GM23338 (cell line): ENCODE measurements around the gene KIF4A. TPM values are rescaled to one million over a fixed set of nuclear protein-coding genes. Genes with fewer than 3 reads are reported as not detected.

Experiments
- ATAC-seq: fragments of 200-7000 bp; cut with Tn5 transposase; 3 replicates; pipeline ENCODE4 v1.9.1; 2020
- DNase-seq: peaks from one replicate; pipeline ENCODE4 v3.0.0-alpha.2; 2015; ENCODE audit warnings: low spot score
- H2AFZ ChIP-seq: fragments of 200-600 bp; sonication (generic); 2 replicates; pipeline ENCODE4 v1.8.0; 2016; ENCODE audit warnings: antibody characterized with exemption, mild to moderate bottlenecking, moderate library complexity
- H3F3A ChIP-seq: fragments of 200-600 bp; sonication (generic); replicated peaks from 2 replicates; pipeline ENCODE4 v1.8.0; 2017; ENCODE audit warnings: antibody characterized with exemption, mixed run types, low read depth
- H3K27ac ChIP-seq: fragments of 200-600 bp; sonication (generic); 2 replicates; pipeline ENCODE4 v1.6.1; 2016; ENCODE audit warnings: low read depth
- H3K27me3 ChIP-seq: fragments of 200-600 bp; sonication (generic); 2 replicates; pipeline ENCODE4 v1.8.0; 2016; ENCODE audit warnings: mild to moderate bottlenecking, mixed run types, moderate library complexity; ENCODE audit not compliant: insufficient read depth
- H3K36me3 ChIP-seq: fragments of 200-600 bp; sonication (generic); 2 replicates; pipeline ENCODE4 v1.8.0; 2016; ENCODE audit warnings: mild to moderate bottlenecking; ENCODE audit not compliant: insufficient read depth
- H3K4me1 ChIP-seq: fragments of 200-600 bp; sonication (generic); 2 replicates; pipeline ENCODE4 v1.8.0; 2016; ENCODE audit warnings: mild to moderate bottlenecking, moderate library complexity; ENCODE audit not compliant: insufficient read depth
- H3K4me2 ChIP-seq: fragments of 200-600 bp; sonication (generic); 2 replicates; pipeline ENCODE4 v1.7.1; 2017; ENCODE audit warnings: mixed run types
- H3K4me3 ChIP-seq: fragments of 200-600 bp; sonication (generic); 2 replicates; pipeline ENCODE4 v1.6.1; 2016; ENCODE audit warnings: mixed run types
- H3K79me2 ChIP-seq: fragments of 200-600 bp; sonication (generic); replicated peaks from 2 replicates; pipeline ENCODE4 v1.8.0; 2017; ENCODE audit warnings: mild to moderate bottlenecking; ENCODE audit not compliant: insufficient read depth
- H3K9me2 ChIP-seq: fragments of 200-600 bp; sonication (generic); 2 replicates; pipeline ENCODE4 v1.8.0; 2017; ENCODE audit not compliant: insufficient read depth
- H4K20me1 ChIP-seq: fragments of 200-600 bp; sonication (generic); replicated peaks from 2 replicates; pipeline ENCODE4 v1.8.0; 2017; ENCODE audit warnings: mild to moderate bottlenecking; ENCODE audit not compliant: insufficient read depth
- H3K27ac Mint-ChIP-seq: 2 replicates; pipeline ENCODE4 v1.8.0; 2020; ENCODE audit warnings: inconsistent platforms, mild to moderate bottlenecking, moderate library complexity, mixed read lengths
- H3K27me3 Mint-ChIP-seq: 3 replicates; pipeline ENCODE4 v1.8.0; 2022; ENCODE audit warnings: low read depth, mild to moderate bottlenecking, moderate library complexity, mixed read lengths, inconsistent platforms; ENCODE audit not compliant: insufficient read depth, poor library complexity
- H3K36me3 Mint-ChIP-seq: 3 replicates; pipeline ENCODE4 v1.8.0; 2021; ENCODE audit warnings: low read depth, mild to moderate bottlenecking, inconsistent platforms, moderate library complexity, mixed read lengths
- H3K4me1 Mint-ChIP-seq: 3 replicates; pipeline ENCODE4 v1.8.0; 2020; ENCODE audit warnings: mild to moderate bottlenecking, inconsistent platforms, mixed read lengths
- H3K4me3 Mint-ChIP-seq: 3 replicates; pipeline ENCODE4 v1.8.0; 2021; ENCODE audit warnings: moderate library complexity, mild to moderate bottlenecking, inconsistent platforms, mixed read lengths
- H3K9me3 Mint-ChIP-seq: 3 replicates; pipeline ENCODE4 v1.8.0; 2020; ENCODE audit warnings: moderate library complexity, mild to moderate bottlenecking, inconsistent platforms, mixed read lengths
- ZNF331 ChIP-seq: fragments of 250-450 bp; sonication (Bioruptor Pico); IDR thresholded peaks from 2 replicates; pipeline ENCODE4 v1.5.0; 2020; ENCODE audit warnings: low read depth, mild to moderate bottlenecking, moderate library complexity
- polyA plus RNA-seq: library from polyadenylated mRNA; unstranded; fragments of >200 nt; fragmentation: Nextera tagmentation; extraction: Ambion mirVana; gene quantifications from 2 replicates; pipeline ENCODE4 v1.2.1, GENCODE V29; 2016
- total RNA-seq: library from RNA; depleted of rRNA; stranded (reverse); fragments of >200 nt; shearing (Covaris generic); gene quantifications from 2 replicates; pipeline ENCODE4 v1.2.3, GENCODE V29; 2014
- TF ChIP-seq, protein P1 (sequence below): IDR thresholded peaks from one replicate; pipeline ENCODE4 v1.6.1; 2018; ENCODE audit warnings: antibody characterized with exemption; ENCODE audit not compliant: unreplicated experiment
- TF ChIP-seq, protein P2 (sequence below), 2 experiments: fragments of 200-600 bp in 1 of 2; sonication (generic) in 1 of 2; conservative IDR thresholded peaks; 2 replicates each; pipeline versions ENCODE4 v1.5.1 to v1.6.1; 2016 to 2017; ENCODE audit warnings: antibody characterized with exemption in 2 of 2, low read depth in 2 of 2, mild to moderate bottlenecking in 2 of 2, moderate library complexity in 1 of 2

Gene KIF4A
- total and polyA plus RNA-seq, 2 experiments from 2014 or later: 21.5 to 27.6 TPM

GRCh38 chrX:70264784-70265183 is 25.1 kb upstream of the KIF4A start:
- no peaks in the 10 kb centered on the region for H3K9me3 Mint-ChIP-seq

DNA sequence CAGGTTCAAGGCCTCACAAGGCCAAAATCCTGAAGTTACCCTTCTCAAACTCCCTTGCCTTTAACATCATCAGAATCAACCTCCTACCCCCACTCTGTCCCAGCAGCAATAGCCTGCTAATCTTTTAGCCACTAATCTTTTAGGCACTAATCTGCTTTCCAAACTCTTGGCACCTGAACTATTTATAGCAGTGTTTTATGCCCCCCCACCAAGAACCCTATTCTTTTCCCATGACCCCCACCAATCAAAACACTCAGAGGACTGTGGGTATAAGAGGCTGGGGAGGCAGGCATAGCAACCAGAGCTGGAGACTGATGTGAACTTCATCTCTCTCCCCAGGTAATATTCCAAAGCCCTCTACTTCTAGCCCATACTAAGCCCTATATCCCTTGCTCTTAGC is 21.9 kb upstream of the KIF4A start, which contains the start of gene ARR3:
ARR3 (plus strand) TSS at position 301 of the 400 bp plus-strand sequence. CDS start 1,052 bp downstream, outside the sequence.
- Mint-ChIP-seq H3K27me3 (no peaks in the 10 kb centered on the region), H3K4me3 (no peak within 1 kb of the TSS), H3K9me3 (no peaks in the 10 kb centered on the region), H3K4me1 (peaks cover 6% of the 10 kb centered on the region), H3K36me3 (no peaks in the 10 kb centered on the region), H3K27ac (no peak within 1 kb of the TSS)
- Histone ChIP-seq H3K4me1 (no peaks in the 10 kb centered on the region), H3K36me3 (no peaks in the 10 kb centered on the region), H2AFZ (no peak within 1 kb of the TSS), H3K27me3 (no peaks in the 10 kb centered on the region), H3K27ac (no peak within 1 kb of the TSS), H3K9me2 (no peaks in the 10 kb centered on the region), H3K79me2 (no peaks in the 10 kb centered on the region), H3F3A (no peaks in the 10 kb centered on the region), H4K20me1 (no peaks in the 10 kb centered on the region), H3K4me3 (no peak within 1 kb of the TSS), H3K4me2 (no peak within 1 kb of the TSS)
- no peak for ATAC-seq
- DNase-seq: no peak
- no peak for TF ChIP-seq ZNF331
- TF ChIP-seq, protein P1, sequence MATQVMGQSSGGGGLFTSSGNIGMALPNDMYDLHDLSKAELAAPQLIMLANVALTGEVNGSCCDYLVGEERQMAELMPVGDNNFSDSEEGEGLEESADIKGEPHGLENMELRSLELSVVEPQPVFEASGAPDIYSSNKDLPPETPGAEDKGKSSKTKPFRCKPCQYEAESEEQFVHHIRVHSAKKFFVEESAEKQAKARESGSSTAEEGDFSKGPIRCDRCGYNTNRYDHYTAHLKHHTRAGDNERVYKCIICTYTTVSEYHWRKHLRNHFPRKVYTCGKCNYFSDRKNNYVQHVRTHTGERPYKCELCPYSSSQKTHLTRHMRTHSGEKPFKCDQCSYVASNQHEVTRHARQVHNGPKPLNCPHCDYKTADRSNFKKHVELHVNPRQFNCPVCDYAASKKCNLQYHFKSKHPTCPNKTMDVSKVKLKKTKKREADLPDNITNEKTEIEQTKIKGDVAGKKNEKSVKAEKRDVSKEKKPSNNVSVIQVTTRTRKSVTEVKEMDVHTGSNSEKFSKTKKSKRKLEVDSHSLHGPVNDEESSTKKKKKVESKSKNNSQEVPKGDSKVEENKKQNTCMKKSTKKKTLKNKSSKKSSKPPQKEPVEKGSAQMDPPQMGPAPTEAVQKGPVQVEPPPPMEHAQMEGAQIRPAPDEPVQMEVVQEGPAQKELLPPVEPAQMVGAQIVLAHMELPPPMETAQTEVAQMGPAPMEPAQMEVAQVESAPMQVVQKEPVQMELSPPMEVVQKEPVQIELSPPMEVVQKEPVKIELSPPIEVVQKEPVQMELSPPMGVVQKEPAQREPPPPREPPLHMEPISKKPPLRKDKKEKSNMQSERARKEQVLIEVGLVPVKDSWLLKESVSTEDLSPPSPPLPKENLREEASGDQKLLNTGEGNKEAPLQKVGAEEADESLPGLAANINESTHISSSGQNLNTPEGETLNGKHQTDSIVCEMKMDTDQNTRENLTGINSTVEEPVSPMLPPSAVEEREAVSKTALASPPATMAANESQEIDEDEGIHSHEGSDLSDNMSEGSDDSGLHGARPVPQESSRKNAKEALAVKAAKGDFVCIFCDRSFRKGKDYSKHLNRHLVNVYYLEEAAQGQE: no peak

More at GRCh38 chrX:70264784-70265183, 25.1 kb upstream of the KIF4A start:
- no peak overlapping the region for H3K27ac Mint-ChIP-seq
- Histone ChIP-seq H2AFZ (no peak overlapping the region), H3K36me3 (no peaks in the 10 kb centered on the region), H3K27ac (no peak overlapping the region), H3F3A (no peaks in the 10 kb centered on the region), H3K9me2 (no peaks in the 10 kb centered on the region), H3K27me3 (no peaks in the 10 kb centered on the region), H4K20me1 (no peaks in the 10 kb centered on the region), H3K4me3 (no peak overlapping the region), H3K4me2 (no peak overlapping the region), H3K79me2 (no peaks in the 10 kb centered on the region), H3K4me1 (no peaks in the 10 kb centered on the region)
- ATAC-seq (no peak), DNase-seq (peak; percentile 21)
- H3K36me3 Mint-ChIP-seq: no peaks in the 10 kb centered on the region
- TF ChIP-seq, protein P1: peak; percentile 70
- TF ChIP-seq, protein P2, sequence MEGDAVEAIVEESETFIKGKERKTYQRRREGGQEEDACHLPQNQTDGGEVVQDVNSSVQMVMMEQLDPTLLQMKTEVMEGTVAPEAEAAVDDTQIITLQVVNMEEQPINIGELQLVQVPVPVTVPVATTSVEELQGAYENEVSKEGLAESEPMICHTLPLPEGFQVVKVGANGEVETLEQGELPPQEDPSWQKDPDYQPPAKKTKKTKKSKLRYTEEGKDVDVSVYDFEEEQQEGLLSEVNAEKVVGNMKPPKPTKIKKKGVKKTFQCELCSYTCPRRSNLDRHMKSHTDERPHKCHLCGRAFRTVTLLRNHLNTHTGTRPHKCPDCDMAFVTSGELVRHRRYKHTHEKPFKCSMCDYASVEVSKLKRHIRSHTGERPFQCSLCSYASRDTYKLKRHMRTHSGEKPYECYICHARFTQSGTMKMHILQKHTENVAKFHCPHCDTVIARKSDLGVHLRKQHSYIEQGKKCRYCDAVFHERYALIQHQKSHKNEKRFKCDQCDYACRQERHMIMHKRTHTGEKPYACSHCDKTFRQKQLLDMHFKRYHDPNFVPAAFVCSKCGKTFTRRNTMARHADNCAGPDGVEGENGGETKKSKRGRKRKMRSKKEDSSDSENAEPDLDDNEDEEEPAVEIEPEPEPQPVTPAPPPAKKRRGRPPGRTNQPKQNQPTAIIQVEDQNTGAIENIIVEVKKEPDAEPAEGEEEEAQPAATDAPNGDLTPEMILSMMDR (conservative IDR thresholded peaks at IDR 0.05; ENCODE audit: low read depth in 2 of 2): no peak
- no peak overlapping the region for H3K4me3 Mint-ChIP-seq
- peaks cover 8% of the 10 kb centered on the region for H3K4me1 Mint-ChIP-seq
- peaks cover 2% of the 10 kb centered on the region for H3K27me3 Mint-ChIP-seq
